Body of pancreas (tissue), 4 donors: ENCODE results near the gene MGRN1.

Source experiments
- POLR2A ChIP-seq, 3 donors: fragments of 450-650 bp; IDR thresholded peaks; one replicate each; pipeline ENCODE4 v1.6.1; 2016; ENCODE audit warnings: antibody characterized with exemption in 3 of 3, mild to moderate bottlenecking in 2 of 3
- TF ChIP-seq, protein P1 (sequence below), 7 experiments: fragments of 450-650 bp in 4 of 7; fragments of 200-600 bp in 3 of 7; sonication (generic) in 3 of 7; IDR thresholded peaks; one replicate each; pipeline ENCODE4 v1.5.1; 2016 to 2019; ENCODE audit warnings: antibody characterized with exemption in 7 of 7

DNA sequence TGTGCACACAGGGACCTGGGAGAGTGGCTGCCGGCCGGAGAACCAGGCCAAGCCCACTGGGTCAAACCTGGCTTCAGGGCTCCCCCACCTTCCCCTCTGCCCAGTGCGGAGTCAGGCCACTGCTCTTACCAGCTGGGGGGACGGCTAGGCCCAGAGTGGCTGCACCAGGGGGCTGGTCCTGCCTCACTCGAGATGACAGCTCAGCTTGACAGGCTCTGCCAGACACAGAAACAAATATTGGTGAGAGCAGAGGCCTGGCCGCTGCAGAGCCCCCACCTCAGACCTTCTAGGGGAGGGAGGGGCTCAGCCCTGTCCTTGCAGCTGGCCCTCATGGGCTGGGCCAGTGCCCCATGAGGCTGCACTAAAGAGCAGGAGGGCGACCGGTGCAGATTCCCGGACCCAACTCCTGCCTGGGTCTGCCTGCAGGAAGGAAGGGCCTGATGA, 73.2 kb downstream of the MGRN1 start:
- TF ChIP-seq, protein P1, sequence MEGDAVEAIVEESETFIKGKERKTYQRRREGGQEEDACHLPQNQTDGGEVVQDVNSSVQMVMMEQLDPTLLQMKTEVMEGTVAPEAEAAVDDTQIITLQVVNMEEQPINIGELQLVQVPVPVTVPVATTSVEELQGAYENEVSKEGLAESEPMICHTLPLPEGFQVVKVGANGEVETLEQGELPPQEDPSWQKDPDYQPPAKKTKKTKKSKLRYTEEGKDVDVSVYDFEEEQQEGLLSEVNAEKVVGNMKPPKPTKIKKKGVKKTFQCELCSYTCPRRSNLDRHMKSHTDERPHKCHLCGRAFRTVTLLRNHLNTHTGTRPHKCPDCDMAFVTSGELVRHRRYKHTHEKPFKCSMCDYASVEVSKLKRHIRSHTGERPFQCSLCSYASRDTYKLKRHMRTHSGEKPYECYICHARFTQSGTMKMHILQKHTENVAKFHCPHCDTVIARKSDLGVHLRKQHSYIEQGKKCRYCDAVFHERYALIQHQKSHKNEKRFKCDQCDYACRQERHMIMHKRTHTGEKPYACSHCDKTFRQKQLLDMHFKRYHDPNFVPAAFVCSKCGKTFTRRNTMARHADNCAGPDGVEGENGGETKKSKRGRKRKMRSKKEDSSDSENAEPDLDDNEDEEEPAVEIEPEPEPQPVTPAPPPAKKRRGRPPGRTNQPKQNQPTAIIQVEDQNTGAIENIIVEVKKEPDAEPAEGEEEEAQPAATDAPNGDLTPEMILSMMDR (IDR thresholded peaks at IDR 0.05), result no peak
- TF ChIP-seq POLR2A (IDR thresholded peaks at IDR 0.05), result no peak
